ENCODE data around the gene TAC3. TPM values are rescaled to one million over a fixed set of nuclear protein-coding genes. Genes with fewer than 3 reads are reported as not detected.
"Not testable (repeated sequence)": the region's sequence is repeated elsewhere in the genome, so short reads cannot be mapped to it uniquely, and the experiment has no call there.

TAC3 gene
- total RNA-seq, result 1 to 10 TPM; 1.4 to 2.8 TPM
- long read RNA-seq, partial matches to known transcripts, result 0 of 3 reads
- long read RNA-seq, other reads (novel, unspliced or antisense), result 3 of 3 reads

GRCh38 chr12:57016348-57016747 is at the start of gene TAC3:
Gene TAC3 (minus strand): TSS chr12:57016529. CDS start chr12:57015797, 732 bp downstream.
- ATAC-seq, result no peak
- intact Hi-C loops (cut with DNase I, micrococcal nuclease), result no loop called here
- DNase-seq, result no peak

- ATAC-seq (no peak), DNase-seq (no peak)
- intact Hi-C loops (cut with DNase I, micrococcal nuclease), result loop anchor here (5.0 to 10.0 kb wide), 2 partner anchors 51 to 57 kb away; partner anchors contain the start of genes STAT6 (in 1 of the 2) and ZBTB39 (in 1 of the 2)
These were observed 47.8 kb upstream of the TAC3 start for GRCh38 chr12:57063991-57064685.

- intact Hi-C loops (cut with DNase I, micrococcal nuclease), result no loop called here
- ATAC-seq (no peak), DNase-seq (no peak)
These were observed 42.1 kb upstream of the TAC3 start for GRCh38 chr12:57058454-57058853.

- ATAC-seq (no peak), DNase-seq (no peak)
- intact Hi-C loops (cut with DNase I, micrococcal nuclease), result no loop called here
These were observed 40.9 kb upstream of the TAC3 start for GRCh38 chr12:57057067-57057751.

- ATAC-seq, result no peak
- intact Hi-C loops (cut with DNase I, micrococcal nuclease), result no loop called here
These were observed 39.5 kb upstream of the TAC3 start for GRCh38 chr12:57055824-57056223.

GRCh38 chr12:57053901-57054300 is 37.6 kb upstream of the TAC3 start:
- ATAC-seq; intact Hi-C loops (cut with DNase I, micrococcal nuclease); DNase-seq: not testable (repeated sequence)

More at GRCh38 chr12:57055824-57056223, 39.5 kb upstream of the TAC3 start:
- no peak for DNase-seq

- intact Hi-C loops (cut with DNase I, micrococcal nuclease); ATAC-seq; DNase-seq: not testable (repeated sequence)
These were observed 36.8 kb upstream of the TAC3 start for GRCh38 chr12:57053146-57053545.

GRCh38 chr12:57051011-57051410 is 34.7 kb upstream of the TAC3 start:
- DNase-seq (no peak), ATAC-seq (peak; percentile 23)
- intact Hi-C loops (cut with DNase I, micrococcal nuclease), result no loop called here

- intact Hi-C loops (cut with DNase I, micrococcal nuclease), result no loop called here
- ATAC-seq (peak; percentile 86), DNase-seq (peak; percentile 69 to 77)
These were observed 33.6 kb upstream of the TAC3 start, which contains the start of gene MYO1A for GRCh38 chr12:57049890-57050289. Gene MYO1A (minus strand): TSS chr12:57050129. CDS start chr12:57048323, 1,806 bp downstream.

- DNase-seq (peak; percentile 65 to 67), ATAC-seq (peak; percentile 86)
- intact Hi-C loops (cut with DNase I, micrococcal nuclease), result no loop called here
These were observed 32.8 kb upstream of the TAC3 start for GRCh38 chr12:57049119-57049446.

GRCh38 chr12:57048423-57049118 is 32.2 kb upstream of the TAC3 start:
- DNase-seq, result no peak
- ATAC-seq, result peak; percentile 8
- intact Hi-C loops (cut with DNase I, micrococcal nuclease), result no loop called here

- DNase-seq (no peak), ATAC-seq (no peak)
- intact Hi-C loops (cut with DNase I, micrococcal nuclease), result no loop called here
These were observed 31.7 kb upstream of the TAC3 start for GRCh38 chr12:57047981-57048380.

- ATAC-seq (no peak), DNase-seq (no peak)
- intact Hi-C loops (cut with DNase I, micrococcal nuclease), result no loop called here
These were observed 30.9 kb upstream of the TAC3 start for GRCh38 chr12:57046947-57047890.

GRCh38 chr12:57046086-57046791 is 29.9 kb upstream of the TAC3 start:
- no peak for ATAC-seq
- intact Hi-C loops (cut with DNase I, micrococcal nuclease), result no loop called here
- no peak for DNase-seq

GRCh38 chr12:57044889-57045288 is 28.6 kb upstream of the TAC3 start:
- ATAC-seq, result no peak
- intact Hi-C loops (cut with DNase I, micrococcal nuclease), result no loop called here
- DNase-seq, result no peak

GRCh38 chr12:57044468-57044867 is 28.1 kb upstream of the TAC3 start:
- intact Hi-C loops (cut with DNase I, micrococcal nuclease), result no loop called here
- no peak for DNase-seq

GRCh38 chr12:57042695-57043094 is 26.4 kb upstream of the TAC3 start:
- ATAC-seq, result no peak
- intact Hi-C loops (cut with DNase I, micrococcal nuclease), result no loop called here
- no peak for DNase-seq

More at GRCh38 chr12:57044468-57044867, 28.1 kb upstream of the TAC3 start:
- no peak for ATAC-seq

GRCh38 chr12:57040750-57041149 is 24.4 kb upstream of the TAC3 start:
- intact Hi-C loops (cut with DNase I, micrococcal nuclease), result no loop called here
- ATAC-seq, result no peak
- DNase-seq, result no peak
